HuH-7.5 (cell line): Measurements from ENCODE around the gene LPP.

ENCODE experiments used
- DNase-seq: peaks from one replicate; pipeline ENCODE4 v3.0.0; 2011; ENCODE audit warnings: low spot score

LPP gene

GRCh38 chr3:188554404-188554803 is 400.4 kb downstream of the LPP start:
- no peak for DNase-seq

- DNase-seq, result no peak
Observed at GRCh38 chr3:188557235-188557634, 403.3 kb downstream of the LPP start.

GRCh38 chr3:188558343-188559071 is 404.6 kb downstream of the LPP start:
- no peak for DNase-seq

GRCh38 chr3:188559072-188559429 is 405.1 kb downstream of the LPP start:
- DNase-seq, result no peak

- DNase-seq, result no peak
Observed at GRCh38 chr3:188559856-188560255, 405.9 kb downstream of the LPP start.

- DNase-seq, result no peak
Observed at GRCh38 chr3:188562144-188562543, 408.2 kb downstream of the LPP start.

GRCh38 chr3:188567478-188568195 is 413.7 kb downstream of the LPP start:
- DNase-seq, result no peak

- no peak for DNase-seq
Observed at GRCh38 chr3:188568736-188569135, 414.8 kb downstream of the LPP start.

- no peak for DNase-seq
Observed at GRCh38 chr3:188571531-188572095, 417.7 kb downstream of the LPP start.

- no peak for DNase-seq
Observed at GRCh38 chr3:188573291-188573940, 419.5 kb downstream of the LPP start.

GRCh38 chr3:188573956-188574355 is 420.0 kb downstream of the LPP start:
- DNase-seq, result no peak

- DNase-seq, result no peak
Observed at GRCh38 chr3:188574885-188575284, 420.9 kb downstream of the LPP start.

GRCh38 chr3:188575501-188575900 is 421.5 kb downstream of the LPP start:
- DNase-seq, result no peak

- DNase-seq, result no peak
Observed at GRCh38 chr3:188577539-188577938, 423.6 kb downstream of the LPP start.

GRCh38 chr3:188578576-188579363 is 424.8 kb downstream of the LPP start:
- no peak for DNase-seq

- DNase-seq, result no peak
Observed at GRCh38 chr3:188580223-188580622, 426.3 kb downstream of the LPP start.

- no peak for DNase-seq
Observed at GRCh38 chr3:188580659-188581058, 426.7 kb downstream of the LPP start.

- no peak for DNase-seq
Observed at GRCh38 chr3:188581365-188581764, 427.4 kb downstream of the LPP start.

- DNase-seq, result no peak
Observed at GRCh38 chr3:188581792-188582191, 427.8 kb downstream of the LPP start.

GRCh38 chr3:188583341-188584161 is 429.6 kb downstream of the LPP start:
- DNase-seq, result no peak

- DNase-seq, result no peak
Observed at GRCh38 chr3:188584162-188584529, 430.2 kb downstream of the LPP start.
